T-helper 1 cell (primary cell): ENCODE results near the gene CYP1A2.
"Not testable (repeated sequence)": the region's sequence is repeated elsewhere in the genome, so short reads cannot be mapped to it uniquely, and the experiment has no call there.

Experiments used
- DNase-seq, 5 donors: peaks; one replicate each; pipeline ENCODE4 v3.0.0-alpha.2; 2012 to 2020
- total RNA-seq, 4 donors: gene quantifications; one replicate each; lab custom pipeline; 2026; lab: John Stamatoyannopoulos, UW

CYP1A2 gene, protein sequence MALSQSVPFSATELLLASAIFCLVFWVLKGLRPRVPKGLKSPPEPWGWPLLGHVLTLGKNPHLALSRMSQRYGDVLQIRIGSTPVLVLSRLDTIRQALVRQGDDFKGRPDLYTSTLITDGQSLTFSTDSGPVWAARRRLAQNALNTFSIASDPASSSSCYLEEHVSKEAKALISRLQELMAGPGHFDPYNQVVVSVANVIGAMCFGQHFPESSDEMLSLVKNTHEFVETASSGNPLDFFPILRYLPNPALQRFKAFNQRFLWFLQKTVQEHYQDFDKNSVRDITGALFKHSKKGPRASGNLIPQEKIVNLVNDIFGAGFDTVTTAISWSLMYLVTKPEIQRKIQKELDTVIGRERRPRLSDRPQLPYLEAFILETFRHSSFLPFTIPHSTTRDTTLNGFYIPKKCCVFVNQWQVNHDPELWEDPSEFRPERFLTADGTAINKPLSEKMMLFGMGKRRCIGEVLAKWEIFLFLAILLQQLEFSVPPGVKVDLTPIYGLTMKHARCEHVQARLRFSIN
- total RNA-seq = 0 reads per million in 4 donors

DNA sequence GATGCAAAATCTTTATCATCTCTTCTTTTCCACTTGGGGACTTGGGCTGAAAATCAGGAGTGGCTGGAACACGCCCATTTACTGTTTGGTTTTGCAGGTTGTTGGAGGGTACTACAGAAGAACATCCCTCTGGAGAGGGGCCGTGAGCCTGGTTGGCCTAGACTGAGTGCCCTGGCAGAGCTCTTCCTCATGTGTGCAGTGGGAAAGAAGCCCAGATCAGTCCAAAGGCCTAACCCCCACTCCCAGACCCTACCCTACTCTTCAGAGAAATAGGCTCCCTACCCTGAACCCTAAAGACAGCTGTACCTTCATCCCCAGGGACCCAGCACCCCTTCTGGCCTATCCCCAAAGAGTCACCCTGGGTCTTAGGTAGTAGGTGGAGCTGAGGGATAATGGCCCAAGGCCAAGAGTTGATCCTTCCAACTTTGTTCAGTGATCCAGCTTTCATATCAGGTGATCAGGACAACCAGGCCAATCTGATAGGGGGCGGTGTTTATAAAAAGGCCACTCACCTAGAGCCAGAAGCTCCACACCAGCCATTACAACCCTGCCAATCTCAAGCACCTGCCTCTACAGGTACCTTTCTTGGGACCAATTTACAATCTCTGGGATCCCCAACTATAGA, at the start of gene CYP1A2:
Gene CYP1A2 (plus strand): TSS at position 524 of the 625 bp plus-strand sequence. CDS start 894 bp downstream, outside the sequence.
- DNase-seq = no peak

DNA sequence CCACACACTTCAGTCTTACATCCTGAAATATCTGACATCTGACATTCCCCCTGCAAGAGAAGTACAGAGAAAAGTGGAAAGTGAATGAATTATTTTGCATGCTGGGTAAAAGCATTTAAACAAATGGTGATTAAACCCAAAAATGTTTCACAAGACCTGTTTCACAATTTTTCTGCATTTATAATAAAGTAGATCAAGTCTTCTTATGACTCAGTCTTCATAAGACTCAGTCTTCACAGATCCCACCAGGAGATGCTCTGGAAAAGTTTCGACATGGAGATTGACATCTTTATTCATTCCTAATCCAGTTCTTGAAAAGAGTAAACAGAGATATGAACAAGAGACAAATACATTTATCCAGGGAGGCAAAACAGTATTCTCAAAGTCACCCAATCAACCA, 39.6 kb upstream of the CYP1A2 start:
- no peak for DNase-seq

DNA sequence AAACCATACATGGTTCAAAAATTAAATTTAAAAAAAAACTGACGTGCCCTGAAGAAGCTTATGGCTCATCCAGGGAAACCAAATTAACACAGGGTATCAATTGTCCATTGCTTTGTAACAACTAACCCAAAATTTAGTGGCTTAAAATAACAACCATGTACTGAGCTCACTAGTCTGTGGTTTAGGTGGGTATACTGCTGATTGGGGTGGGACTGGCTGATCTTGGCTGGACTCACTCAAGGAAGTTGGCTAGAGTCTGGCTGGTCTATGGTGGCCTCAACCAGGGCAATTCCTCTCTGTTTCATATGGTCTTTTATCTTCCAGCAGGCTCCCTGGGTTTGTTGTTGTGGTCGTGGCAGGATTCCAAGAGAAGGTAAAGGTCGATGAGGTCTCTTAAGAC, 38.8 kb upstream of the CYP1A2 start:
- no peak for DNase-seq

DNA sequence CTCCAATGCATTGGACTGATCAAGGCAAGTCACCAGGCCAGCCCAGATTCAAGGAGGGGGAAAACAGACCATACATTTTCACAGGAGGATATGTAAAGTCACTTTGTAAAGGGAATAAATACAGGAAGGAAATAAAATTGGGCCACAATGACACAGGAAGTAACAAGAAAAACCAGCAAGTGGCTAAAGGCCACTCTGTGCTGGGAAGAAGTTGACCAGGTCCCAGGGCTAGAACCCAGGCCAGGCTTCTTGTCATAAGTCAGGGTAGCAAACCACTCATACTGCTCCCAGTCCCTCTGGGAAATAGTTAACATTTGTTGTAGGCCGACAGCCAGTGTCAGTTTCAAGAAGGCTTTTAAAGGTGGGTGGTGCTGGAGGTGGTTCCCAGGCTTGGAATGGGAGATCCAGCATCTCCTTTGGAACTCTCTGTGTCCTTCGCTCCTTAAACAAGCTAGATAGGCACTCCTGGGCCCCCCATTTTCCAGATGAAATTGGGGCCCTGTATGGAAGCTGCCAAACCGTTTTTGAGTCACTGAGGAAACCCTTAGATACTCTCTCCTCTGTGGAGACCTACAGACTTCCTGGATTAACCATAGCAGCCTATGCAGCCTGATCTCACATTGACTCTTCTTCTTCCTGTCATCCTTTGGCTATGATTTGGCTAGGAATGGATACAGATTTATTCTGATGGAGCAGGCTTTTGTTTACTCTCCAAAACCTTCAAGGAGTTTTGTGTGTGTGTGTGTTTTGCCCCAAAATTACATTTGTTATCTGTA, 38.1 kb upstream of the CYP1A2 start:
- DNase-seq = no peak

- DNase-seq = no peak
Observed at GRCh38 chr15:74712311-74712710, 36.3 kb upstream of the CYP1A2 start.

DNA sequence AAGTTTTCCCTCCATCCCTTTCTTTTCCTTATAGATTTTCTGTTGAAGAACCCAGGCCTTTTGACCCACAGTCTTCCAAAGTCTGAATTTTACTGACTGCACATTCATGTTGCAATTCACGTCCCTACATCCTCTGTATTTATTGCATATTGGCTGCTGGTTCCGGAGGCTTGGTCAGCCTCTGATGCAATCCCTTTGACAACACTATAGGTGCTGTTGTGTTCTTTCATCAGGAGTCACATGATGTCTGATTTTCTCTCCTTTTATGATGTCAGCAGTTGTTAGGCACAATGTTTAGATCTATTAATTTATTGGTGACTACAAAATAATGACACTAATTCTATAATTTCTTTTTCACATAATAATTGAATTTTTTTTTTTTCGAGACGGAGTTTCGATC, 32.0 kb upstream of the CYP1A2 start:
- no peak for DNase-seq

DNA sequence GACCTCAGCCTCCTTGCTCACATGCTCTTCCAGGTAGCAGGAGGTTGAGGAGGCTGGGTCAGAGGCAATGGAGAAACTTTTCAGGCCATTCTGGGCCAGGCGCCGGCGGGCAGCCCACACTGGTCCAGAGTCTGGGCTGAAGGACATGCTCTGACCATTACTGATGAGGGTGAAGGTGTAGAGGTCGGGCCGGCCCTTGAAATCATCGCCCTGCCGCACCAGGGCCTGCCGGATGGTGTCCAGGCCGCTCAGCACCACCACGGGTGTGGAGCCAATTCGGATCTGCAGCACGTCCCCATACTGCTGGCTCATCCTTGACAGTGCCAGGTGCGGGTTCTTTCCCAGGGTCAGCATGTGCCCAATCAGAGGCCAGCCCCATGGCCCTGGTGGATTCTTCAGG, 26.1 kb upstream of the CYP1A2 start:
- DNase-seq = no peak

GRCh38 chr15:74723187-74723586, 25.5 kb upstream of the CYP1A2 start:
- no peak for DNase-seq

DNA sequence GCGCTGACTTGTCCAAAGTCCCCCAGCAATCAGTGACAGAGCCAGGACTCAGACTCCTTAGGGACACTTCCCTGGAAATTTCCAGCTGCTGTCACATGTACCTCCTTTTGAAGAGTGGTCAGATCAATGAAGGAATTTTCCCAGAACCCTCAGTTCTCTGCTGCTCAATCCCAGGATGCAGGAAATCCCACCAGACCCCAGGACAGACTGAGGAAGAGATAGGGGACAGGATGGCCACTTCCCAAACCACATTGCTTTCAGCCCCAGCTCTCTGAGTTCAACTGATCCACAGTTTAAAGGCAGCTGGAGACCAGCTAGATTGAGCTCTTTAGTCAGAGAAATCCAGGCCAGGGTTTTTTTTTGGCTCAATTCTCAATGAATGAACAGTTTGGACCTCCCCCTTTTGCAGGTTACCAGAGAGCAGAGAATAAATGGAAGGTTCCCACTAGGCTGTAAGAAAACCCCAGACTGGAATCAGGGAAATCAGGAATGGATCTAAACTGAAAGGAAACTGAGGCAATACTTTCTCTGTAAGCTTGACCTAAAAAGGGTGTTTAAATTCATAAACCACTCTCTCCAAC, 24.8 kb upstream of the CYP1A2 start:
- no peak for DNase-seq

- no peak for DNase-seq
Observed at GRCh38 chr15:74724570-74725224, 23.9 kb upstream of the CYP1A2 start.

GRCh38 chr15:74725225-74725774, 23.3 kb upstream of the CYP1A2 start, which contains the start of gene CYP1A1:
Gene CYP1A1 (minus strand): TSS chr15:74725528. CDS start chr15:74723097, 2,431 bp downstream.
- peak in 1 of 5 donors; percentile 21 for DNase-seq

GRCh38 chr15:74725845-74726773, 22.5 kb upstream of the CYP1A2 start:
- DNase-seq = peak; percentile 11 to 67 (median 36)

GRCh38 chr15:74726774-74727164, 21.9 kb upstream of the CYP1A2 start:
- DNase-seq = peak in 1 of 5 donors; percentile 53

- no peak for DNase-seq
Observed at GRCh38 chr15:74727727-74728126, 20.9 kb upstream of the CYP1A2 start.

- DNase-seq = not testable (repeated sequence)
Observed at GRCh38 chr15:74728699-74729098, 19.9 kb upstream of the CYP1A2 start.

- DNase-seq = not testable (repeated sequence)
Observed at GRCh38 chr15:74729372-74729771, 19.3 kb upstream of the CYP1A2 start.

GRCh38 chr15:74730619-74731316, 17.9 kb upstream of the CYP1A2 start:
- DNase-seq = no peak

GRCh38 chr15:74732846-74733245, 15.8 kb upstream of the CYP1A2 start:
- no peak for DNase-seq

DNA sequence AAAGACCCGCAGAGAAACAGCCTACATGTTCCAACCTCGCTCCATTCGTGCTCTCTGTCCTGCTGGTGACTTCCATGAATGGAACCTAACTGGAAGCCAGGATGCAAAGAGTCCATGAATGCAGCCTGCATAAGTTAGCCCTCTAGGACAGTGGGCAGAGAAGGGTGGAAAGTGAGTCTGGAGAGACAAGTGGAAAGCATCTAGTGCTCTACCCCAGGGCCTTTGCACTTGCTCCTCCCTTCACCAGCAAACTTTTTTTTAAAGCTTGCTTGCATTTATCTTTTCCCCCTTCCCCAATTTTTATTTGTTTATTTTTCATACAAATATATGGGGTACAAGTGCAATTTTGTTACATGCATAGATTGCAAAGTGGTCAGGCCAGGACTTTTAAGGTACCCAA, 15.4 kb upstream of the CYP1A2 start:
- no peak for DNase-seq

DNA sequence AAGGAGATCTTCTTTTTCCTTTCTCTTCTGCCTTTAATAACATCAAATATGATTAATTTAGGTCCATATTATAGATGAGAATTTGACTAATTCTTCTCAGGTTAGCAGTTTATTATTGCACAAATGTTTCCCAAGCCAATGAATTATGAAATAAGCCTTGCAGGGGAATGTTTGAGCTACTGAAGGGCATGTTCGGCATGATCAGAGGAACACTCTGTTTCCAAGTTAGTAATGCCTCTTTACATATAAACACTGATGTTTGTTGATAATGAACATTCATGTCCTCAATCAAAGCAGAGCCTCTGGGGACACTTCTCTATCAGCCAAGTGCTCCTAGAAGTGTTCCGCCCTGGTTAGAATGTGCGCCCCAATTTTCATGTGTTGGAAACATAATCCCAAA, 13.3 kb upstream of the CYP1A2 start:
- DNase-seq = no peak
